Fibroblast of mammary gland (primary cell): ENCODE results near the gene ST3GAL6.

ENCODE experiments used
- DNase-seq: peaks from one replicate; pipeline ENCODE4 v3.0.0-alpha.2; 2010; ENCODE audit warnings: low read depth
- H3K4me3 ChIP-seq: 2 replicates; pipeline ENCODE4 v1.5.1; 2011; ENCODE audit warnings: low read depth, mild to moderate bottlenecking, low read length, moderate library complexity; ENCODE audit not compliant: control insufficient read depth
- CTCF ChIP-seq: conservative IDR thresholded peaks from 2 replicates; pipeline ENCODE4 v1.5.1; 2011; ENCODE audit warnings: low read depth, low read length, inconsistent platforms; ENCODE audit not compliant: control insufficient read depth, insufficient read depth

The ST3GAL6 gene

GRCh38 chr3:98744283-98744682, 18.9 kb upstream of the ST3GAL6 start:
- no peak for DNase-seq
- no peak for TF ChIP-seq CTCF
- H3K4me3 ChIP-seq = no peak overlapping the region

GRCh38 chr3:98745718-98746117, 17.4 kb upstream of the ST3GAL6 start:
- H3K4me3 ChIP-seq = no peak overlapping the region
- no peak for TF ChIP-seq CTCF

GRCh38 chr3:98746122-98746521, 17.0 kb upstream of the ST3GAL6 start:
- DNase-seq = no peak
- TF ChIP-seq CTCF = no peak
- H3K4me3 ChIP-seq = no peak overlapping the region

More at GRCh38 chr3:98745718-98746117, 17.4 kb upstream of the ST3GAL6 start:
- no peak for DNase-seq

- DNase-seq = no peak
- H3K4me3 ChIP-seq = no peak overlapping the region
- TF ChIP-seq CTCF = no peak
Observed at GRCh38 chr3:98746882-98747281, 16.3 kb upstream of the ST3GAL6 start.

GRCh38 chr3:98750276-98750919, 12.7 kb upstream of the ST3GAL6 start:
- no peak for DNase-seq
- no peak for TF ChIP-seq CTCF
- no peak overlapping the region for H3K4me3 ChIP-seq

- H3K4me3 ChIP-seq = no peak overlapping the region
- DNase-seq = no peak
- TF ChIP-seq CTCF = no peak
Observed at GRCh38 chr3:98754483-98754882, 8.7 kb upstream of the ST3GAL6 start.

GRCh38 chr3:98755601-98756000, 7.5 kb upstream of the ST3GAL6 start:
- TF ChIP-seq CTCF = no peak
- DNase-seq = no peak
- no peak overlapping the region for H3K4me3 ChIP-seq
